H9 (cell line): ENCODE measurements around the gene MROH7. TPM values are rescaled to one million over a fixed set of nuclear protein-coding genes. Genes with fewer than 3 reads are reported as not detected.

Experiments
- DNase-seq: peaks from one replicate; pipeline ENCODE4 v3.0.0-alpha.2; 2017
- H2AFZ ChIP-seq: one replicate; pipeline ENCODE4 v1.6.1; 2013; ENCODE audit warnings: mild to moderate bottlenecking, low read length, control low read depth, moderate library complexity
- H2AK5ac ChIP-seq: 2 replicates; pipeline ENCODE4 v1.6.1; 2013; ENCODE audit warnings: low read length, control low read depth, mixed read lengths; ENCODE audit not compliant: insufficient read length
- H2BK120ac ChIP-seq: one replicate; pipeline ENCODE4 v1.6.1; 2013; ENCODE audit warnings: low read depth, mild to moderate bottlenecking, low read length, control low read depth, inconsistent platforms; ENCODE audit not compliant: poor library complexity, severe bottlenecking
- H2BK12ac ChIP-seq: 2 replicates; pipeline ENCODE4 v1.6.1; 2013; ENCODE audit warnings: low read length, control low read depth, mixed read lengths, low read depth; ENCODE audit not compliant: insufficient read length
- H2BK15ac ChIP-seq: 2 replicates; pipeline ENCODE4 v1.6.1; 2013; ENCODE audit warnings: low read depth, low read length, control low read depth
- H2BK20ac ChIP-seq: one replicate; pipeline ENCODE4 v1.6.1; 2013; ENCODE audit warnings: low read depth, mild to moderate bottlenecking, low read length, control low read depth, inconsistent platforms; ENCODE audit not compliant: poor library complexity, severe bottlenecking
- H2BK5ac ChIP-seq: 2 replicates; pipeline ENCODE4 v1.6.1; 2013; ENCODE audit warnings: low read length, control low read depth, mixed read lengths; ENCODE audit not compliant: insufficient read length
- H3K14ac ChIP-seq: 2 replicates; pipeline ENCODE4 v1.6.1; 2013; ENCODE audit warnings: low read length, control low read depth; ENCODE audit not compliant: insufficient read depth
- H3K18ac ChIP-seq: 2 replicates; pipeline ENCODE4 v1.6.1; 2013; ENCODE audit warnings: low read depth, mild to moderate bottlenecking, mixed read lengths, low read length, control low read depth; ENCODE audit not compliant: insufficient read length
- H3K23ac ChIP-seq: 2 replicates; pipeline ENCODE4 v1.6.1; 2013; ENCODE audit warnings: low read length, control low read depth, mixed read lengths, low read depth; ENCODE audit not compliant: insufficient read length
- H3K23me2 ChIP-seq: 2 replicates; pipeline ENCODE4 v1.6.1; 2013; ENCODE audit warnings: low read depth, mild to moderate bottlenecking, mixed read lengths, low read length, control low read depth; ENCODE audit not compliant: insufficient read length, poor library complexity, severe bottlenecking
- H3K27ac ChIP-seq: 2 replicates; pipeline ENCODE4 v1.5.1; 2013; ENCODE audit warnings: low read length, control low read depth, mixed read lengths, low read depth; ENCODE audit not compliant: insufficient read length
- H3K27me3 ChIP-seq: 2 replicates; pipeline ENCODE4 v1.6.1; 2013; ENCODE audit warnings: low read length, control low read depth, inconsistent platforms; ENCODE audit not compliant: insufficient read depth
- H3K4ac ChIP-seq: 2 replicates; pipeline ENCODE4 v1.6.1; 2013; ENCODE audit warnings: low read depth, mild to moderate bottlenecking, control low read depth, inconsistent platforms, low read length, moderate library complexity
- H3K4me1 ChIP-seq: 2 replicates; pipeline ENCODE4 v1.6.1; 2013; ENCODE audit warnings: low read length, control low read depth, inconsistent platforms; ENCODE audit not compliant: insufficient read depth
- H3K4me2 ChIP-seq: 2 replicates; pipeline ENCODE4 v1.6.1; 2013; ENCODE audit warnings: low read length, control low read depth, mixed read lengths; ENCODE audit not compliant: insufficient read length, insufficient read depth
- H3K56ac ChIP-seq: 2 replicates; pipeline ENCODE4 v1.6.1; 2013; ENCODE audit warnings: low read depth, mild to moderate bottlenecking, mixed read lengths, low read length, control low read depth; ENCODE audit not compliant: insufficient read length
- H3K79me1 ChIP-seq: 2 replicates; pipeline ENCODE4 v1.6.1; 2013; ENCODE audit warnings: low read depth, mild to moderate bottlenecking, moderate library complexity, low read length, control low read depth, inconsistent platforms; ENCODE audit not compliant: insufficient read depth, poor library complexity, severe bottlenecking
- H3K79me2 ChIP-seq: 2 replicates; pipeline ENCODE4 v1.6.1; 2013; ENCODE audit warnings: low read length, control low read depth, inconsistent platforms; ENCODE audit not compliant: insufficient read depth
- H3K9ac ChIP-seq: 2 replicates; pipeline ENCODE4 v1.6.1; 2013; ENCODE audit warnings: low read length, control low read depth, mixed read lengths; ENCODE audit not compliant: insufficient read length; ENCODE audit errors: extremely low read depth
- H3K9me3 ChIP-seq: one replicate; pipeline ENCODE4 v1.6.1; 2013; ENCODE audit warnings: low read depth, low read length, inconsistent platforms; ENCODE audit not compliant: control insufficient read depth
- H3T11ph ChIP-seq: one replicate; pipeline ENCODE4 v1.6.1; 2013; ENCODE audit warnings: mild to moderate bottlenecking, low read length, control low read depth, inconsistent platforms
- H4K20me1 ChIP-seq: one replicate; pipeline ENCODE4 v1.6.1; 2013; ENCODE audit not compliant: control insufficient read depth, insufficient read length, insufficient read depth
- H4K5ac ChIP-seq: 2 replicates; pipeline ENCODE4 v1.6.1; 2013; ENCODE audit warnings: low read depth, mild to moderate bottlenecking, mixed read lengths, low read length, control low read depth; ENCODE audit not compliant: insufficient read length
- H4K8ac ChIP-seq: replicated peaks from 2 replicates; pipeline ENCODE4 v1.6.1; 2013; ENCODE audit warnings: low read length, control low read depth, mixed read lengths, low read depth; ENCODE audit not compliant: insufficient read length
- H4K91ac ChIP-seq: 2 replicates; pipeline ENCODE4 v1.6.1; 2013; ENCODE audit warnings: low read depth, mild to moderate bottlenecking, moderate library complexity, mixed read lengths, low read length, control low read depth; ENCODE audit not compliant: insufficient read length
- H3K27ac Mint-ChIP-seq, 3 experiments: 2 replicates in 2 of 3; 3 replicates in 1 of 3; pipeline ENCODE4 v1.8.0; 2020 to 2021; ENCODE audit warnings: mixed read lengths in 3 of 3, mild to moderate bottlenecking in 1 of 3, moderate library complexity in 1 of 3
- H3K27me3 Mint-ChIP-seq: 2 replicates; pipeline ENCODE4 v1.8.0; 2021; ENCODE audit warnings: low read depth, mild to moderate bottlenecking, moderate library complexity, mixed read lengths
- H3K36me3 Mint-ChIP-seq, 3 experiments: 2 replicates in 2 of 3; 3 replicates in 1 of 3; pipeline ENCODE4 v1.8.0; 2020 to 2021; ENCODE audit warnings: low read depth in 3 of 3, mixed read lengths in 3 of 3; ENCODE audit not compliant: insufficient read depth in 1 of 3
- H3K4me1 Mint-ChIP-seq, 2 experiments: 2 replicates each; pipeline ENCODE4 v1.8.0; 2020; ENCODE audit warnings: mixed read lengths in 2 of 2
- H3K4me3 Mint-ChIP-seq, 2 experiments: 2 replicates in 1 of 2; 3 replicates in 1 of 2; pipeline ENCODE4 v1.8.0; 2020 to 2021; ENCODE audit warnings: mild to moderate bottlenecking in 2 of 2, mixed read lengths in 2 of 2, moderate library complexity in 1 of 2
- H3K9me3 Mint-ChIP-seq, 2 experiments: 2 replicates in 1 of 2; 3 replicates in 1 of 2; pipeline ENCODE4 v1.8.0; 2020; ENCODE audit warnings: mild to moderate bottlenecking in 2 of 2, mixed read lengths in 2 of 2, moderate library complexity in 1 of 2
- WGBS: extraction: QIAGEN DNeasy Blood & Tissue Kit; methylation state at CpG from one replicate; pipeline ENCODE4 v1.1.7; 2013; ENCODE audit warnings: missing lambda C conversion rate, low lambda C conversion rate, mixed read lengths; ENCODE audit not compliant: insufficient read length; ENCODE audit errors: extremely low coverage; 5-methylcytosine and 5-hydroxymethylcytosine counted together
- total RNA-seq: library from RNA; stranded (reverse); gene quantifications from 2 replicates; pipeline ENCODE4 v1.2.1, GENCODE V29; 2021
- TF ChIP-seq, protein P1 (sequence below): fragments of 200-600 bp; sonication (generic); conservative IDR thresholded peaks from 3 replicates; pipeline ENCODE4 v1.8.0; 2021; ENCODE audit warnings: antibody characterized with exemption, mild to moderate bottlenecking

MROH7 gene
- total RNA-seq, 1 experiment from 2014 or later: 0.09 TPM

DNA sequence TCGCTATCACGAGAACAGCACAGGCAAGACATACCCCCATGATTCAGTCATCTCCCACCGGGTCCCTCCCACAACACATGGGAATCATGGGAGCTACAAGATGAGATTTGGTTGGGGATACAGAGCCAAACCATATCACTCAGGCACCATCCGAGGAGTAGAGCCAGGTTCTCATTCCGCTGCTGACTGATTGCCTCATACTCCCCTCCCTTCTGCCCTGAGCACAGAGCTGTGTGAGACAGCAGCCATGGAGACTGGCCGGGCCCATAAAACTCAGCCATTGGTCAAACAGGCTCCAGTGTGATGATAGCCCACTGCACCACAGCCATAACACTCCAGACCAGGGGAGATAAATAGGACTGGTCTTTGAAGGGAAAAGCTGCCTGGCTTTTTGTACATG lies 96.7 kb downstream of the MROH7 start:
- no peak overlapping the region for H3K27ac Mint-ChIP-seq
- peaks cover 24 to 76% (median 70%) of the 10 kb centered on the region in 3 experiments; a peak in 6 of 7 replicates for H3K36me3 Mint-ChIP-seq

More for the DNA sequence above, 96.7 kb downstream of the MROH7 start:
- no peak for DNase-seq
- H3K4me1 ChIP-seq: no peaks in the 10 kb centered on the region
- H2BK12ac ChIP-seq: no peak overlapping the region
- no peak overlapping the region for H2BK20ac ChIP-seq
- H3K23ac ChIP-seq: no peak overlapping the region
- Mint-ChIP-seq H3K9me3 (no peaks in the 10 kb centered on the region), H3K27me3 (no peaks in the 10 kb centered on the region), H3K4me1 (no peaks in the 10 kb centered on the region), H3K4me3 (no peak overlapping the region)
- H2AK5ac ChIP-seq: no peak overlapping the region
- TF ChIP-seq, protein P1, sequence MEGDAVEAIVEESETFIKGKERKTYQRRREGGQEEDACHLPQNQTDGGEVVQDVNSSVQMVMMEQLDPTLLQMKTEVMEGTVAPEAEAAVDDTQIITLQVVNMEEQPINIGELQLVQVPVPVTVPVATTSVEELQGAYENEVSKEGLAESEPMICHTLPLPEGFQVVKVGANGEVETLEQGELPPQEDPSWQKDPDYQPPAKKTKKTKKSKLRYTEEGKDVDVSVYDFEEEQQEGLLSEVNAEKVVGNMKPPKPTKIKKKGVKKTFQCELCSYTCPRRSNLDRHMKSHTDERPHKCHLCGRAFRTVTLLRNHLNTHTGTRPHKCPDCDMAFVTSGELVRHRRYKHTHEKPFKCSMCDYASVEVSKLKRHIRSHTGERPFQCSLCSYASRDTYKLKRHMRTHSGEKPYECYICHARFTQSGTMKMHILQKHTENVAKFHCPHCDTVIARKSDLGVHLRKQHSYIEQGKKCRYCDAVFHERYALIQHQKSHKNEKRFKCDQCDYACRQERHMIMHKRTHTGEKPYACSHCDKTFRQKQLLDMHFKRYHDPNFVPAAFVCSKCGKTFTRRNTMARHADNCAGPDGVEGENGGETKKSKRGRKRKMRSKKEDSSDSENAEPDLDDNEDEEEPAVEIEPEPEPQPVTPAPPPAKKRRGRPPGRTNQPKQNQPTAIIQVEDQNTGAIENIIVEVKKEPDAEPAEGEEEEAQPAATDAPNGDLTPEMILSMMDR: no peak
- H3K27ac ChIP-seq: no peak overlapping the region
- no CpG with 5 or more reads among the region's 6 CpGs for WGBS
- H4K5ac ChIP-seq: no peak overlapping the region
- no peak overlapping the region for H2BK15ac ChIP-seq
- no peak overlapping the region for H3T11ph ChIP-seq
- H4K8ac ChIP-seq: no peak overlapping the region
- H3K9me3 ChIP-seq: no peaks in the 10 kb centered on the region
- no peak overlapping the region for H3K4ac ChIP-seq
- H2BK5ac ChIP-seq: no peak overlapping the region
- H3K27me3 ChIP-seq: no peaks in the 10 kb centered on the region
- no peak overlapping the region for H3K18ac ChIP-seq
- H4K91ac ChIP-seq: no peak overlapping the region
- no peak overlapping the region for H3K4me2 ChIP-seq
- no peak overlapping the region for H3K56ac ChIP-seq
- no peak overlapping the region for H2BK120ac ChIP-seq
- no peak overlapping the region for H2AFZ ChIP-seq
- no peaks in the 10 kb centered on the region for H3K23me2 ChIP-seq
- H3K14ac ChIP-seq: no peak overlapping the region
- H3K79me2 ChIP-seq: no peaks in the 10 kb centered on the region
- no peak overlapping the region for H3K9ac ChIP-seq
- no peaks in the 10 kb centered on the region for H4K20me1 ChIP-seq
- H3K79me1 ChIP-seq: no peaks in the 10 kb centered on the region
